Suprapubic skin (tissue), 3 donors: ENCODE data around the gene SLC25A5.

ENCODE experiments used
- CTCF ChIP-seq, 2 donors: fragments of 200-600 bp in 1 of 2; fragments of 450-650 bp in 1 of 2; sonication (generic) in 1 of 2; IDR thresholded peaks; one replicate each; pipeline ENCODE4 v1.5.1; 2016 to 2019; ENCODE audit warnings: antibody characterized with exemption in 2 of 2, mild to moderate bottlenecking in 1 of 2, moderate library complexity in 1 of 2
- POLR2AphosphoS5 ChIP-seq, 3 donors: sonication (generic); formaldehyde crosslinking; IDR thresholded peaks; one replicate each; pipeline ENCODE4 v1.6.1; 2017; ENCODE audit warnings: antibody characterized with exemption in 3 of 3

GRCh38 chrX:119459181-119459580 is 9.1 kb upstream of the SLC25A5 start:
- TF ChIP-seq CTCF (IDR thresholded peaks at IDR 0.05) (no peak), POLR2AphosphoS5 (IDR thresholded peaks at IDR 0.05) (no peak)
